Measurements from ENCODE around the gene SSBP3. TPM values are rescaled to one million over a fixed set of nuclear protein-coding genes. Genes with fewer than 3 reads are reported as not detected.
"Not testable (repeated sequence)": the region's sequence is repeated elsewhere in the genome, so short reads cannot be mapped to it uniquely, and the experiment has no call there.

The SSBP3 gene
- total RNA-seq, 4 donors from 2014 or later, result 19.3 to 40.5 (median 31.3) TPM

DNA sequence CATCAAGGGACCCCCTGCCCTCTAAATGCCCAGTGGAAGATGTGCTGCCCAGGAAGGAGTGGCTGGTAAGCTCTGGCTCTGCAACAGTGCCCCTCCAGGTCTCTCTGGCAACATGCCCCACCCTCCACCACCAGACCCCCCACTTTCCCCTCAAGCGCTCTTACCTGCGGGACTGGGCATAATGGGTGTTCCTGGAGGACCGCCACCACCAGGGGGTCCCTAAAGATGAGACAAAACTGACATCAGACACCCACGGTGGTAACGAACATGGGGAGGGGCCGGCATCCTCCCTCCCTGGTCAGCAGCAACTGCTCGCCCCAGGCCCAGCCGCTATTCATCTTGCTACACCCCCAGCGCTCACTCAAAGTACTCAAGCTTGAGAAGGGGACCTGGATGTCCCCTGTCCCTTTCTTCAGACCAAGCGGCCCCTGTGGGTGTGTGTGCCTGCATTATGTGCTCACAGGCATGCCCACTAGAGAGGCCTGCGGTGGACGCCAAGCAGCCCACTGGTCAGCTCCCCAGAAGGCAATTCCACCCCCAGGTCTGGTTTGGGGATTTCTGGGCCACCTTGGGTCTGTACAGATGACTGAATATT, 165.4 kb downstream of the SSBP3 start:
- TF ChIP-seq, protein P1, sequence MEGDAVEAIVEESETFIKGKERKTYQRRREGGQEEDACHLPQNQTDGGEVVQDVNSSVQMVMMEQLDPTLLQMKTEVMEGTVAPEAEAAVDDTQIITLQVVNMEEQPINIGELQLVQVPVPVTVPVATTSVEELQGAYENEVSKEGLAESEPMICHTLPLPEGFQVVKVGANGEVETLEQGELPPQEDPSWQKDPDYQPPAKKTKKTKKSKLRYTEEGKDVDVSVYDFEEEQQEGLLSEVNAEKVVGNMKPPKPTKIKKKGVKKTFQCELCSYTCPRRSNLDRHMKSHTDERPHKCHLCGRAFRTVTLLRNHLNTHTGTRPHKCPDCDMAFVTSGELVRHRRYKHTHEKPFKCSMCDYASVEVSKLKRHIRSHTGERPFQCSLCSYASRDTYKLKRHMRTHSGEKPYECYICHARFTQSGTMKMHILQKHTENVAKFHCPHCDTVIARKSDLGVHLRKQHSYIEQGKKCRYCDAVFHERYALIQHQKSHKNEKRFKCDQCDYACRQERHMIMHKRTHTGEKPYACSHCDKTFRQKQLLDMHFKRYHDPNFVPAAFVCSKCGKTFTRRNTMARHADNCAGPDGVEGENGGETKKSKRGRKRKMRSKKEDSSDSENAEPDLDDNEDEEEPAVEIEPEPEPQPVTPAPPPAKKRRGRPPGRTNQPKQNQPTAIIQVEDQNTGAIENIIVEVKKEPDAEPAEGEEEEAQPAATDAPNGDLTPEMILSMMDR (IDR thresholded peaks at IDR 0.05), result no peak
- no peak for TF ChIP-seq POLR2A (IDR thresholded peaks at IDR 0.05)
- DNase-seq (ENCODE audit: low spot score in 2 of 2), result no peak
- WGBS, 2 donors, result 90 to 92% methylated on average over 12 of the region's 12 CpGs
- H3K4me3 ChIP-seq (ENCODE audit: low read depth, poor library complexity, severe bottlenecking), result no peak overlapping the region
- intact Hi-C loops (cut with DNase I; ENCODE audit: low total_unique reads), result no loop called here

DNA sequence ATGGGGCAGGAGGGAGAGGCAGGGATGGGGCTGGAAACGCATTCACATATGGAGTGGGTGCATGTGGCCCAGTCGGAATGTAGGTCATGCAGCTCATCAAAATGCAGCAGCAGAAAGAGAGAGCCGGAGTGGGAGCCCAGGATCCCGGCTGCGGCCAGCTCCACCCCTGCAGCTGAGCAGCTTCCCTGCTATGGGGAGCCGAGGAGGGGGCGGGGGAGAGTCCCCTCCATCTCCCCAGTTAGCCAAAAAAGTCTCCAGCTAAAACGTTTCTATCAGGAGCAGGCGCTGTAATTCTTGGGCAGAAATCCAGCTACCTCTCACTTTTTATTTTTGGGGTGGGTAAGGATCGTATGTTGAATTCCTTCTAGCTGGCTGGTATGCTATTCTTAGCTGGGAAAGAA, 166.6 kb downstream of the SSBP3 start:
- DNase-seq (ENCODE audit: low spot score in 2 of 2), result no peak
- no peak for TF ChIP-seq POLR2A (IDR thresholded peaks at IDR 0.05)
- H3K4me3 ChIP-seq (ENCODE audit: low read depth, poor library complexity, severe bottlenecking), result no peak overlapping the region
- 80 to 86% methylated on average over 10 of the region's 10 CpGs for WGBS, 2 donors
- intact Hi-C loops (cut with DNase I; ENCODE audit: low total_unique reads), result no loop called here

DNA sequence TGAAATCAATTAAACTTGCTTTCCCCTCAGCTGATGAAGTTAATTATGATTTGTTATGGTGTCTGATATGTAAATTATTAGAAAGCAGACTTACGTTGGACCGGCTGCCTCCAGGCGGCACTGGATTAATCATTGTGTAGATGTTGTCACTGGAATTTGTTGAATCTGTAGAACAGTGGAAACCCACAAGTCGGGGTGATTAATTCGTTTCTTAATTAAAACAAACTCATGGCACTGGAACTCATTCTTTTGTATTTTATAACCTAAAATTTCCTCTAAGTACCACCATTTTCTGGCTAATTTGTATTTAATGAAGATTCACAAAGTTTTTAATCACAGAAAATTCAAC, 167.2 kb downstream of the SSBP3 start:
- no peak for TF ChIP-seq POLR2A (IDR thresholded peaks at IDR 0.05)
- TF ChIP-seq, protein P1 (IDR thresholded peaks at IDR 0.05), result no peak
- intact Hi-C loops (cut with DNase I; ENCODE audit: low total_unique reads), result no loop called here
- 73 to 86% methylated on average over 5 of the region's 5 CpGs for WGBS, 2 donors

DNA sequence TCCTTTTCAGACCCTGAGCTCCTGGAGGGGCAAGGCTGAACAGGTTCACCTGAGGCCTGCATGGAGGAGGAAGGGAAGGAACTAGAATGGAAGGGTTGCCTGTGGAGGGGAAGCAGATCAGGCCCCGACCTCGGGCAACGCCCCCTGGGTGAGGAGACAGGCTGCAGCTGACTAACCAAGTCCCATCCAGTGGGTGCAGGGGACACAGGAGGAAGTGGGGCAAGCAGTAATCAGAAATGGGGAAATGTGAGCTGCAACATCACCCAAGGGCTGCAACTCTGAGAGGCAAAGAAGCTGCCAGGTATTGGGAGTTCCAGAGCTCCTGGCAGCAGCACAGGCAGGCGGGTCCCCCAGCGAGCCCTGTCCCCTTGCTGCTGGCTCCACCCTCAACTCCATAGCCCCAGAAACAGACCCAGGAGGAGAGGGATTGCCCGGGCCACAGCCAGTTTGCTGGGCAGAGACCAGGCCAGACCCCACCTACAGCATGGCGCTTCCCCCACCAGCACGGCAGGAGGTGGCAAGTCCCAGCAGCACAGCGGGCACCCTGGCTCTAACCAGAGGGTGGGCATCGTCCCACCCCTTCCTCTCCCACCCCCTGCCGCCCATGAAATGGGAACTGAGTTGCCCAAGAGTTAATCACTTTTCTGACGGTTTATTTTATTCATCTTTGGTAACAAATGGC, 167.7 kb downstream of the SSBP3 start:
- WGBS, 2 donors, result 73 to 74% methylated on average over 8 to 10 of the region's 12 CpGs
- no peak for TF ChIP-seq POLR2A (IDR thresholded peaks at IDR 0.05)
- TF ChIP-seq, protein P1 (IDR thresholded peaks at IDR 0.05), result no peak
- intact Hi-C loops (cut with DNase I; ENCODE audit: low total_unique reads), result no loop called here
- no peak overlapping the region for H3K4me3 ChIP-seq (ENCODE audit: low read depth, poor library complexity, severe bottlenecking)
- DNase-seq (ENCODE audit: low spot score in 2 of 2), result no peak

More for the DNA sequence above, 167.2 kb downstream of the SSBP3 start:
- no peak for DNase-seq (ENCODE audit: low spot score in 2 of 2)
- no peak overlapping the region for H3K4me3 ChIP-seq (ENCODE audit: low read depth, poor library complexity, severe bottlenecking)

DNA sequence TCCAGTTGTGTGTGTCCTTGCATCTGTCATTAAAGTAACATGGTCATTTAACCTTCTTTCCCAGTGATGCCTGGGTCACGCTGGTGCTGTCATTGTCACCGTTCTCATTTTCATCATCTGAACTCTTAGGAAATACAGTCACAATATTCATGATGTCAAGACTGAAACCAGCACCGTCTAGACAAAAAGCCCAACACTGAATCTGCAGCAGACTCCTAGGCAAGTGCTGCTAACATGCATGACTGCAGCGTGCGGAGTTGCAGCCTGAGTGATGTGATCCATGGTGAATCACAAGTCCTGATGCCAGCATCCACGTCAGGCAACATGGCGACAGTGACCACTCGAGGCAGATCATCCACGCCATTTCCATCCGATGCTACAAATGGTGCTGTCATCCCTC, 168.6 kb downstream of the SSBP3 start:
- no peak overlapping the region for H3K4me3 ChIP-seq (ENCODE audit: low read depth, poor library complexity, severe bottlenecking)
- no peak for DNase-seq (ENCODE audit: low spot score in 2 of 2)
- WGBS, 2 donors, result 85 to 94% methylated on average over 10 of the region's 10 CpGs
- TF ChIP-seq POLR2A (IDR thresholded peaks at IDR 0.05), result no peak
- TF ChIP-seq, protein P1 (IDR thresholded peaks at IDR 0.05), result no peak
- intact Hi-C loops (cut with DNase I; ENCODE audit: low total_unique reads), result no loop called here

DNA sequence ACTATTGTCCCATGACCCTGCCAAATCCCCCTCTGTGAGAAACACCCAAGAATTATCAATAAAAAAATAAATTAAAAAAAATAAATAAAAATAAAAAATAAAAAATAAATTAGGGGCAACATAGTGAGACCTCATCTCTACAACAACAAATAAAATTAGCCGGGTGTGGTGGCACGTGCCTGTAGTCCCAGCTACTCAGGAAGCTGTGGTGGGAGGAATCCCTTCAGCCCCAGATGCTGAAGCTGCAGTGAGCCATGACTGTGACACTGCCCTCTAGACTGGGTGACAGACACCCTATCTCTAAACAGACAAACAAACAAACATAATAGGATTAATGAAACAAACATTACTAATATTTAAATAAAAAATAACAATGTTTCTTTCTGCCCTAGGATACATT, 171.9 kb downstream of the SSBP3 start:
- TF ChIP-seq, protein P1 (IDR thresholded peaks at IDR 0.05), result no peak
- TF ChIP-seq POLR2A (IDR thresholded peaks at IDR 0.05), result no peak
- 68 to 80% methylated on average over 2 of the region's 2 CpGs for WGBS, 2 donors
- no peak for DNase-seq (ENCODE audit: low spot score in 2 of 2)
- no peak overlapping the region for H3K4me3 ChIP-seq (ENCODE audit: low read depth, poor library complexity, severe bottlenecking)
- intact Hi-C loops (cut with DNase I; ENCODE audit: low total_unique reads), result no loop called here

DNA sequence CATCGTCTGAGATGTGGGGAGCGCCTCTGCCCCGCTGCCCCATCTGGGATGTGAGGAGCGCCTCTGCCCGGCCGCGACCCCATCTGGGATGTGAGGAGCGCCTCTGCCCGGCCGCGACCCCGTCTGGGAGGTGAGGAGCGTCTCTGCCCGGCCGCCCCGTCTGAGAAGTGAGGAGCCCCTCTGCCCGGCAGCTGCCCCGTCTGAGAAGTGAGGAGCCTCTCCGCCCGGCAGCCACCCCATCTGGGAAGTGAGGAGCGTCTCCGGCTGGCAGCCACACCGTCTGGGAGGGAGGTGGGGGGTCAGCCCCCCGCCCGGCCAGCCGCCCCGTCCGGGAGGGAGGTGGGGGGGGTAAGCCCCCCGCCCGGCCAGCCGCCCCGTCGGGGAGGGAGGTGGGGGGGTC, 173.0 kb downstream of the SSBP3 start:
- H3K4me3 ChIP-seq (ENCODE audit: low read depth, poor library complexity, severe bottlenecking); intact Hi-C loops (cut with DNase I; ENCODE audit: low total_unique reads); DNase-seq (ENCODE audit: low spot score in 2 of 2): not testable (repeated sequence)
- 98% methylated on average over 15 of the region's 33 CpGs; no CpG with 5 or more reads in 1 of the 2 donors for WGBS, 2 donors
